IPS DF 4.7 (cell line): Measurements from ENCODE around the gene SOST.
"Not testable (repeated sequence)": the region's sequence is repeated elsewhere in the genome, so short reads cannot be mapped to it uniquely, and the experiment has no call there.

Experiments
- DNase-seq: peaks from one replicate; pipeline ENCODE4 v3.0.0-alpha.2; 2013; ENCODE audit warnings: low spot score; ENCODE audit errors: extremely low read depth

SOST gene

DNA sequence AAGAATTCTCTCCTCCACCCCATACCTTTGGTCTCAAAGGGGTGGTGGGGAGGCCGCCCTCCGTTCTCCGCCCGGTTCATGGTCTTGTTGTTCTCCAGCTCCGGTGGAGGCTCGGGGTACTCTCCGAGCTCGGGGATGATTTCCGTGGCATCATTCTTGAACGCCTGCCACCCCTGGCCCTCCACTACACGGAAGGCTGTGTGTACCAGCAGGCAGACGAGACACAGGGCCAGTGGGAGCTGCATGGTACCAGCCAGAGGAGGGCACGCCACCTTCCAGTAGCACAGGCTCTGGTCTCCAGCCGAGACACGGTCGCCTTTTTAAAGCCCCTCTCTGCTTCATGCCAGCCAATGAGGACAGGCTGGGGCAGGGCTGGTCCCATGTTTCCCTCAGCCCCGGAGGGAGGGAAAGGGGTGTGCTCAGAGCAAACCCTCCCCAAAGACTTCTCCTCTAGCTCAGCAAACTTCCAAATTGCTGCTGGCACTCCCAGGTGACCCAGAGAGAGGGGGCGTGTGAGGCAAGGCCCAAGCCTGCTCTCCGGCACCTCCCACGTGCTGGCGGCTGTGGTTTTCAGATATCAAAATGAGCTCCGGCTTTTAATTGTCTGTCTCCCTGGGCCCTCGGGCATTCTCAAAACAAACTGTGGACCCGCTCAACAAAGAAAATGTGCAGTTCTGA lies at the start of gene SOST:
Gene SOST (minus strand): TSS at position 295 of the 678 bp plus-strand sequence. CDS start 50 bp downstream, at position 245.
- no peak for DNase-seq

GRCh38 chr17:43808076-43808475 lies 49.5 kb upstream of the SOST start:
- no peak for DNase-seq

- no peak for DNase-seq
Observed at GRCh38 chr17:43805117-43805516, 46.5 kb upstream of the SOST start.

DNA sequence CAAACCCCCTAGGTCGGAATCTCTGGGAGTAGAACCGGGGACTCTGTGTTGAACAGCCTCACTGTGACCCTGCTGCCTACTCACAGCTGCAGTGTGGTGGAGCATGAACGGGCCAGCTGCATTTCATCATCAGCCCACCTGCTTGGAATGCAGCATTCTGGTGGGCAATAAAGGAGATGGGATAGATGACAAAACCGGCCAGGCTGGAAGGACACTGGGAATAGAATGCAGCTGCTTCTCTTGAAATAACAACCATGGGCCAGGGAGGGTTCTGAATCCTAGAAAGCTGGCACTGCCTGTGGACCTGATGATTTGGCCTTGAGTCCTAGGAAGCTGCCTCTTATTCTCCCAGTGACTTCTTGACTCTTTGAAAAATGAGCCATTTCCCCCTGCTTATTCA lies 45.2 kb upstream of the SOST start:
- DNase-seq, result peak; percentile 38

DNA sequence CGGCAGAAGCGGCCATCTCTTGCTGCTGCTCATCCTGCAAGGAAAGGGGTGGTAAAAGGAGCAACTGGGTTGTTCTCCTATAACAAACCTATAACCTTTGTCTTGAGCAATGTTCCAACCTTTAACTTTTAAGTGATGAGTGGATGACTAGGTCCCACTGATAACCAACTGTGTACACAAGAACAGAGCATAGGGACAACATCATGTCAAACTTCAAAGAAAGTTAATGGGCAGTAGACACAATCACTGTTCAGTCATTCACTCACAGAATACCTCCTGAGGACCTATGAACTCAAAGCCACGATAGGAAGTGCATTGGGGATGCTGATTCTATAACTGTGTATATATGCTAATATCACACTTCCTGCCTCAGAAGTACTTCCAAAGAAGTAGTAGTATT lies 43.3 kb upstream of the SOST start:
- DNase-seq, result no peak

DNA sequence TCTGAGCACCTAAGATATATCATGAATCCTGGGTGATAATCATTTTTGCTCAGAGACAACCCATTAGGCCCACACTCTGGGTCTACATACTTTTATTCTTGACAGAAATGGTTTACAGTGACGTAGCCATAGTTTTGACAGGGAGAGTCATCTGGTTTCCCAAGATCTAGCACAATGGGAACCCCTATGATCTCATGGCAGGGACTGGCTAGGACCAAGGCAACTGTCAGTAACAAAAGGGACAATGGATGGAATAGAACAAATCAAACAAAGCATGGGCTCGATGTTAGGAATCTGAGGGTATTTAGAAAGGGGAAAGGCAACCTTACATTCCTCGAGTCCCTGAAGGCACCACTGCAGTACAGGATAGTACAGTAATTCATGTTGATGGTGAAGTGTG lies 42.1 kb upstream of the SOST start:
- DNase-seq, result no peak

- DNase-seq, result no peak
Observed at GRCh38 chr17:43799047-43799446, 40.5 kb upstream of the SOST start.

DNA sequence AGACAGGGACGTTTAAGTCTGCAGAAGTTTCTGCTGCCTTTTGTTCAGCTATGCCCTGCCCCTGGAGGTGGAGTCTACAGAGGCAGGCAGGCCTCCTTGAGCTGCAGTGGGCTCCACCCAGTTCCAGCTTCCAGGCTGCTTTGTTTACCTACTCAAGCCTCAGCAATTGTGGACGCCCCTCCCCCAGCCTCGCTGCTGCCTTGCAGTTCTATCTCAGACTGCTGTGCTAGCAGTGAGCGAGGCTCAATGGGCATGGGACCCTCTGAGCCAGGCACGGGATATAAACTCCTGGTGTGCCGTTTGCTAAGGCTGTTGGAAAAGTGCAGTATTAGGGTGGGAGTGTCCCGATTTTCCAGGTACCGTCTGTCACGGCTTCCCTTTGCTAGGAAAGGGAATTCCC lies 39.4 kb upstream of the SOST start:
- DNase-seq, result not testable (repeated sequence)

GRCh38 chr17:43792668-43793067 lies 34.1 kb upstream of the SOST start:
- not testable (repeated sequence) for DNase-seq

GRCh38 chr17:43791589-43791988 lies 33.0 kb upstream of the SOST start:
- DNase-seq, result no peak

- DNase-seq, result no peak
Observed at GRCh38 chr17:43790311-43790940, 31.8 kb upstream of the SOST start.

- DNase-seq, result no peak
Observed at GRCh38 chr17:43789482-43789881, 30.9 kb upstream of the SOST start.

- DNase-seq, result no peak
Observed at GRCh38 chr17:43788540-43788939, 29.9 kb upstream of the SOST start.

- no peak for DNase-seq
Observed at GRCh38 chr17:43787728-43788127, 29.1 kb upstream of the SOST start.

DNA sequence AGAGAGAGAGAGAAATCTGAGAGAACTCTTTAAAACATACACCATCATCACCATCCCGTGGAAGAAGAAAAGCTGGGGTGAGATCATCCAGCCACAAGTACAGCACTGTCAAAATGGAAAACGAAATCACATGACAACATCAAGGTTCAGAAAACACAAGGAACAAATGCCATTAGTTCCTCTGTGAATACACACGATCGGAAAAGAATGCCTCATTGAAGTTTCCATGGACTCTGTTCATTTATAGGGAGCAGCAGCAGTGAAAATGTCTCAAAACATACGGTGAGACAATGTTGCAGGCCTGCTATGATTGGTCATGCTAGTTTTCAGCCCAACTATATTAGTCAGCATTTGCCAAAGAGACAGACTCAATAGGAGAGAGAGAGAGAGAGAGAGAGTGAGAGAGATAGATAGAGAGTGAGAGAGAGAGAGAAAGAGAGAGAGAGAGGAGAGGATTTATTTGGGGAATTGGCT lies 26.1 kb upstream of the SOST start:
- no peak for DNase-seq

DNA sequence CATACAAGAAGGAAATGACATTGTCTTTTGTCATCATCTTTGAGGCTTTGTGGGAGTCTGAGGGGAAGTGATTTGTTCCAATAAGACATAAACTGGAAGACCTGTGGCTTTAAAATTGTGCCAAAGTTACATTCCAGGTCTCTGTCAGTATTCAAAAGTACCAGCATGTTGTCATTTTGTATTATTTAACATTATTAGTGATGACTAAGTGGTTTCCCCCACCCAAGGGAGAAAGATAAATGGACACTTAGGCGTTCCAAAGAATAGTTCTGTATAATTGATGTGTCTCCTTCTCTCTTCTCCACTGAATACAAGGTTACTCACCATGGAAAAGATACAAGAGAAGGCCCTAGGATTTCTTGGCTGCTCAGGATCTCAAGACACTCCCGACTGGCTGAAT lies 25.5 kb upstream of the SOST start:
- DNase-seq, result no peak

DNA sequence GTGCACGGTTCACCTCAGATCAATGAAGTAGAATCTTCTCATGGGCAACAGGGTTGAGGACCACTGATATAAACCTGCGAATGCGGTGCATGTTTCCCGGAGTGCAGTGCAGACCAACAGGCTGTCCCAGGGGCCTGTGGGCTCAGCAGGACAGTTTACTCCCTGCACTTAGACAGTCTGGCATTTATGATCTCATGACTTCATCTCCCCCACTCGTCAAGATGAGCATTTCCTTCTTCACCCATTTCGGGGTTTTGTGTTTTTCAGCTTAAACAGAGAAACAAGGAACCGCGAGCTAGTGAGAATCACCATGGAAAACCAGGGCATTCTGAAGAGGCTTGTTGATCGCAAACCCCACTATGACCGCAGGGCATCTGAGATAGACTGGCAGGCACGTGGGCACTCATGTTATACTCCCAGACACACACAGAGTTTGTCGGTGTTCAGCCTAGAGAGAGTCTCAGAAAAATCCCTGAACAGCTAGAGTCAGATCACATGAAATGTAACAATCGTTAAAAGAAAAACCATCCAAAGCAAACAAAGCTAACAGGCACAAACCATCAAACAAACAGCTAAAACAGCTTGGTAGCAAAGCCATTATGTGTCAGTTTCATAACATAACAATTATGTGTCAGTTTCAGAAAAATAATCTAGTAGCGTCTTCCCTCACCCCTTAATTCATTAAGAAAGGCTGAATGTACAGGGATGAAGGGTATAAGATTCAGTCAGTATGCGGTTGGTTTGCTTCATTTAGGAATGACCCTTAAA lies 24.5 kb upstream of the SOST start:
- no peak for DNase-seq

GRCh38 chr17:43780135-43780534 lies 21.5 kb upstream of the SOST start, which contains the start of gene CFAP97D1:
TSS of gene CFAP97D1 (plus strand) at chr17:43780435. CDS start at chr17:43780463, 28 bp downstream.
- DNase-seq, result no peak

DNA sequence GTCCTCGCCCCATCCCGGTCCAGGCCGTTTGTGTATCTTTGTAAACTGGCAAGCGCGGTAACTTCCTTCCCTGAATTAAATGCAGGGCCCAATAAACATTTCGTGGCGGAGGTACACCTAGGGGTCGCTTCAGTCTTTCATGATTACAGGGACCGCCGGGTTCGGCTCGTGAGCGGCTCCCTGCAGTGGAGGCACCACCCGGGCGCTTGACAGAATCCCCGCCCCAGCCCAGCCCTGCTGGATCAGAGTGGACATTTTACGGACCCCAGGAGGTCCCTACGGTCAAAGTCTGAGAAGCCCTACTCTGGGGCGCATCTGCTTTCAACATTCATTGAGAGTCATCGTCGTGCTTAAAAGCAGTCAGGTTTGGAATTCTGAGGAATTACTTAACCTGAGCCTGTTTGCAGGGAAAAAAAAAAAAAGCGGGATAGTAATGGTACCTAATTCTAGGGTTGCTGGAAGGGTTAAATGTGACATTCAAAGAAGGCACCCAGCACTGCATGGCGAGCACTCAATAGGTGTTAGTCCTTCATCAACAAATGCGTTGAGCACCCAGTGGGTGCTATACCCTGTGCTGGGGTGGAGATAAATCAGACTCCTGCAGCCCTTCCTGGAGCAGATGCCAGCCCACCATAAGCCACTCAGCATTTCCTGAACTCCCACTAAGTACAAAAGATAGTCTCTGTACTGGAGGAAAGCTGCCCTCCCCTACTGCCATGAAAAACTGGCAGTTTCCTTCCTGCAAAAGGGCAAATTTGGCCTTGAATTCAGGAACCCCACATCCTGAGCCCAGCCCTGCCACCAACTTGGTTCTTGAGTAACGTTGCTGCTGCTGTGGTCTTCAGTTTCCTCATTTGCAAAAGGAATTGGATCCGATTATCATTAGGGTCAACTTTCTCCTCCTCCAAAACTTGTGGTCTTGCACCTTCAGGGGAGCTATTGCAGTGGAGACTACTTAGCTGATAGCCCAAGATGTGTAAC lies 20.8 kb upstream of the SOST start:
- DNase-seq, result no peak

DNA sequence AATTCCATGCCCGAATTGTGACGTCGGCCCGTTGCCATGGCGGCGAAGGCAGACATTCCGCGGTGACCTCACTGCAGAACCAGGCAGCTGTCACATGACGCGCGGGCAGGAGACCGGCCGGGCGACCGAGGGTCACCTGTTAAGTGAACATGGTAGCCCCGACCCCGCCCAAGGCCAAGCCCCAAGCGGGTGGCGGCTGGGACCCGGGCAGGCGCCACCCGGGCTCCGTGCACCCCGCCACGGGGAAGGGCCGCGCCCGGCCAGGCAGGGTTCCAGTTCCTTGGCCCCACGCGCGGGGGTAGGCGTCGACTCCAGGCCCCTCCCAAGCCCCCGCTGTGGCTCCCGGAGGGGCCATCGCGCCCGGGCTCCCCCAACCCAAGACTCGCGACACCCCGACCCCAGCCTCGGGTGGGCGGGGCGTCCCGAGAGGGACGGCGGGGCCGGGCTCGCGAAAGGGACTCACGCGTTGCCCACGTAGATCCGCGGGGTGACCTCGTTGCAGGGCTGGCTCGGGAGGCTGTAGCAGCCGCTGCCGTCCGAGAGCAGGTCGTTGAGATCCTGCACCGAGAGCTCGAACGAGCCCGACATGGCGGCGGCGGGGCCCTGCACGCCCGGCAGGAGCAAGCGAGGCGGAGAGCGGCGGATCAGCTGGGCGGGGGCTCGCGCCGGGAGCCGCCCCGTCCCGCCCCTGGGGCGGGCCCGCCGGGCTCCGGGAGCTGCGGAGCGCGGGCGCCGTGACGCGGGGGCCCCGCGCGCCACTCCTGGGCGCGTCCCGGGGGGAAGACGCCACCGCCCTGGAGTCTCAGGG lies 19.9 kb upstream of the SOST start, which contains the start of gene DUSP3:
Gene DUSP3 (minus strand): TSS at position 641 of the 808 bp plus-strand sequence. CDS start 53 bp downstream, at position 588.
- DNase-seq, result no peak
